ENCODE measurements around the gene MICAL1. TPM values are rescaled to one million over a fixed set of nuclear protein-coding genes. Genes with fewer than 3 reads are reported as not detected.

The MICAL1 gene
- total and polyA plus RNA-seq, 10 of the 15 experiments (the other 5 are each of a cell fraction or from before 2014, with no cell fraction given), result 0.32 to 71.6 (median 45.3) TPM

GRCh38 chr6:109434456-109434855 is 21.1 kb downstream of the MICAL1 start:
- Histone ChIP-seq H3K4me2 (ENCODE audit: control insufficient read depth, insufficient read depth) (no peak overlapping the region), H3K4me3 (no peak overlapping the region), H4K20me1 (ENCODE audit: control insufficient read depth, insufficient read depth) (no peaks in the 10 kb centered on the region), H3K36me3 (ENCODE audit: control insufficient read depth in 2 of 2, insufficient read depth in 2 of 2, low read length in 1 of 2) (no peaks in the 10 kb centered on the region), H3K9me3 (replicated peaks; ENCODE audit: control insufficient read depth, insufficient read depth, low read length) (no peaks in the 10 kb centered on the region), H3K27me3 (replicated peaks in 1 of 2; ENCODE audit: control insufficient read depth in 2 of 2, insufficient read depth in 2 of 2, low read length in 1 of 2) (no peaks in the 10 kb centered on the region; a peak in 1 of 4 replicates), H2AFZ (ENCODE audit: control insufficient read depth, low read depth, low read length) (no peak overlapping the region), H3K4me1 (ENCODE audit: control insufficient read depth, insufficient read depth, low read length) (peaks cover under 1% of the 10 kb centered on the region; the same call in 1 of the 2 replicates), H3K9ac (ENCODE audit: control insufficient read depth, insufficient read depth, low read length) (no peak overlapping the region), H3K27ac (ENCODE audit: control insufficient read depth, insufficient read depth) (no peak overlapping the region), H3K79me2 (ENCODE audit: control insufficient read depth, insufficient read depth, low read length) (no peaks in the 10 kb centered on the region)
- DNase-seq (ENCODE audit: low read depth, low spot score) (no peak), ATAC-seq (no peak), FAIRE-seq (no peak)
- ChIA-PET POLR2A (no interaction called here), CTCF (no interaction called here), SMC1A (ENCODE audit: uncharacterized antibody, unreplicated experiment) (interaction anchor here (1.8 kb wide), 1 partner anchor 51 kb away, joined by 6 read pairs; no protein-coding TSS in a partner anchor), RAD21 (ENCODE audit: unreplicated experiment) (no interaction called here)
- TF ChIP-seq CEBPZ (IDR thresholded peaks at IDR 0.05; ENCODE audit: low read depth, low read length), result no peak
- 32% methylated on average over 2 of the region's 2 CpGs for WGBS (ENCODE audit: insufficient coverage, insufficient replicate concordance, low lambda C conversion rate, missing lambda C conversion rate)
- BruUV-seq (replicated peaks), result no TSS peak
- in situ Hi-C loops (cut with MboI), result no loop called here
- intact Hi-C loops (cut with micrococcal nuclease; ENCODE audit: unreplicated experiment), result no loop called here

GRCh38 chr6:109429496-109429895 is 26.1 kb downstream of the MICAL1 start:
- CTCF ChIA-PET, result no interaction called here
- no peaks in the 10 kb centered on the region; a peak in 1 of 4 replicates for H3K27me3 ChIP-seq (replicated peaks in 1 of 2; ENCODE audit: control insufficient read depth in 2 of 2, insufficient read depth in 2 of 2, low read length in 1 of 2)
- no peak overlapping the region for H2AFZ ChIP-seq (ENCODE audit: control insufficient read depth, low read depth, low read length)
- no peak overlapping the region for H3K4me3 ChIP-seq
- H3K9ac ChIP-seq (ENCODE audit: control insufficient read depth, insufficient read depth, low read length), result no peak overlapping the region
- WGBS (ENCODE audit: insufficient coverage, insufficient replicate concordance, low lambda C conversion rate, missing lambda C conversion rate), result 58% methylated on average over 3 of the region's 3 CpGs
- no peaks in the 10 kb centered on the region for H4K20me1 ChIP-seq (ENCODE audit: control insufficient read depth, insufficient read depth)
- intact Hi-C loops (cut with micrococcal nuclease; ENCODE audit: unreplicated experiment), result no loop called here
- POLR2A ChIA-PET, result no interaction called here
- no peaks in the 10 kb centered on the region for H3K36me3 ChIP-seq (ENCODE audit: control insufficient read depth in 2 of 2, insufficient read depth in 2 of 2, low read length in 1 of 2)
- no peak overlapping the region for H3K27ac ChIP-seq (ENCODE audit: control insufficient read depth, insufficient read depth)
- H3K9me3 ChIP-seq (replicated peaks; ENCODE audit: control insufficient read depth, insufficient read depth, low read length), result no peaks in the 10 kb centered on the region
- RAD21 ChIA-PET (ENCODE audit: unreplicated experiment), result no interaction called here
- FAIRE-seq, result no peak
- SMC1A ChIA-PET (ENCODE audit: uncharacterized antibody, unreplicated experiment), result interaction anchor here (0.8 kb wide), 1 partner anchor 27 kb away, joined by 3 read pairs; no protein-coding TSS in a partner anchor
- no peaks in the 10 kb centered on the region for H3K4me1 ChIP-seq (ENCODE audit: control insufficient read depth, insufficient read depth, low read length)
- no TSS peak for BruUV-seq (replicated peaks)
- no peak overlapping the region for H3K4me2 ChIP-seq (ENCODE audit: control insufficient read depth, insufficient read depth)
- H3K79me2 ChIP-seq (ENCODE audit: control insufficient read depth, insufficient read depth, low read length), result no peaks in the 10 kb centered on the region
- ATAC-seq, result no peak
- in situ Hi-C loops (cut with MboI), result no loop called here
- DNase-seq (ENCODE audit: low read depth, low spot score), result no peak
- TF ChIP-seq SMAD1 (IDR thresholded peaks at IDR 0.05; ENCODE audit: low read depth, partially characterized antibody) (no peak), ESRRA (IDR thresholded peaks at IDR 0.05; ENCODE audit: low read length) (no peak), EP300 (IDR thresholded peaks at IDR 0.05; ENCODE audit: borderline replicate concordance in 1 of 2, control insufficient read depth in 1 of 2, low read depth in 2 of 2, low read length in 2 of 2) (no peak), TARDBP (IDR thresholded peaks at IDR 0.05; ENCODE audit: borderline replicate concordance) (no peak), ELK1 (IDR thresholded peaks at IDR 0.05; ENCODE audit: low read depth, low read length) (no peak), FOS (IDR thresholded peaks at IDR 0.05; ENCODE audit: borderline replicate concordance, extremely low read depth, insufficient read length) (no peak), GABPA (IDR thresholded peaks at IDR 0.05; ENCODE audit: low read depth) (no peak), NRF1 (conservative IDR thresholded peaks at IDR 0.05; ENCODE audit: low read depth, low read length) (no peak), SPI1 (IDR thresholded peaks at IDR 0.05; ENCODE audit: borderline replicate concordance, insufficient read depth, low read depth, low read length) (no peak), EGR1 (IDR thresholded peaks at IDR 0.05; ENCODE audit: borderline replicate concordance in 1 of 2, low read depth in 2 of 2, low read length in 2 of 2) (no peak)

Data from GM12878 (cell line).